Effector memory CD8-positive, alpha-beta T cell (primary cell): ENCODE measurements around the gene ADGRF4.
"Not testable (repeated sequence)": the region's sequence is repeated elsewhere in the genome, so short reads cannot be mapped to it uniquely, and the experiment has no call there.

Experiments
- ATAC-seq: fragments of 150-1000 bp; cut with Tn5 transposase; replicated peaks from 2 replicates; pipeline ENCODE4 v1.10.0; 2021; ENCODE audit warnings: mild to moderate bottlenecking, moderate library complexity
- DNase-seq, 3 experiments: peaks; one replicate each; pipeline ENCODE4 v3.0.0; 2021
- H3K27ac Mint-ChIP-seq, 2 donors: one replicate each; pipeline ENCODE4 v1.8.0; 2022; ENCODE audit warnings: mild to moderate bottlenecking in 2 of 2, mixed read lengths in 2 of 2, moderate library complexity in 2 of 2
- H3K27me3 Mint-ChIP-seq, 2 donors: one replicate each; pipeline ENCODE4 v1.8.0; 2022; ENCODE audit warnings: mixed read lengths in 2 of 2
- H3K36me3 Mint-ChIP-seq: one replicate; pipeline ENCODE4 v1.8.0; 2022; ENCODE audit warnings: mild to moderate bottlenecking, moderate library complexity, mixed read lengths; ENCODE audit not compliant: insufficient read depth
- H3K4me1 Mint-ChIP-seq, 2 donors: one replicate each; pipeline ENCODE4 v1.8.0; 2022; ENCODE audit warnings: low read depth in 2 of 2, mixed read lengths in 2 of 2
- H3K4me3 Mint-ChIP-seq, 2 donors: one replicate each; pipeline ENCODE4 v1.8.0; 2022; ENCODE audit warnings: mild to moderate bottlenecking in 2 of 2, mixed read lengths in 2 of 2, moderate library complexity in 2 of 2
- H3K9me3 Mint-ChIP-seq, 2 donors: one replicate each; pipeline ENCODE4 v1.8.0; 2022; ENCODE audit warnings: mixed read lengths in 2 of 2

Gene ADGRF4

GRCh38 chr6:47729457-47729856, 31.1 kb downstream of the ADGRF4 start:
- ATAC-seq (no peak), DNase-seq (no peak)
- no peak overlapping the region for H3K27ac Mint-ChIP-seq
- no peaks in the 10 kb centered on the region for H3K9me3 Mint-ChIP-seq
- H3K4me3 Mint-ChIP-seq = no peak overlapping the region
- no peaks in the 10 kb centered on the region for H3K4me1 Mint-ChIP-seq
- H3K27me3 Mint-ChIP-seq = no peaks in the 10 kb centered on the region
- H3K36me3 Mint-ChIP-seq = no peaks in the 10 kb centered on the region

- H3K4me1 Mint-ChIP-seq = no peaks in the 10 kb centered on the region
- H3K27ac Mint-ChIP-seq = peak overlapping the region in 1 of 2 donors; percentile 38
- H3K4me3 Mint-ChIP-seq = no peak overlapping the region
- no peaks in the 10 kb centered on the region for H3K9me3 Mint-ChIP-seq
- no peaks in the 10 kb centered on the region for H3K36me3 Mint-ChIP-seq
- DNase-seq (no peak), ATAC-seq (no peak)
- peaks cover 0 to 6% of the 10 kb centered on the region in 2 donors for H3K27me3 Mint-ChIP-seq
These were observed 35.6 kb downstream of the ADGRF4 start for GRCh38 chr6:47733879-47734558.

- H3K27me3 Mint-ChIP-seq = peaks cover 0 to 6% of the 10 kb centered on the region in 2 donors
- no peak for ATAC-seq
- no peaks in the 10 kb centered on the region for H3K9me3 Mint-ChIP-seq
These were observed 36.6 kb downstream of the ADGRF4 start for GRCh38 chr6:47734831-47735481.

GRCh38 chr6:47736083-47736700, 37.8 kb downstream of the ADGRF4 start:
- ATAC-seq = no peak
- DNase-seq = no peak
- H3K27ac Mint-ChIP-seq = no peak overlapping the region
- no peak overlapping the region for H3K4me3 Mint-ChIP-seq
- H3K27me3 Mint-ChIP-seq = peaks cover 0 to 6% of the 10 kb centered on the region in 2 donors
- H3K9me3 Mint-ChIP-seq = no peaks in the 10 kb centered on the region
- H3K36me3 Mint-ChIP-seq = no peaks in the 10 kb centered on the region
- H3K4me1 Mint-ChIP-seq = no peaks in the 10 kb centered on the region

More at GRCh38 chr6:47734831-47735481, 36.6 kb downstream of the ADGRF4 start:
- DNase-seq = no peak
- Mint-ChIP-seq H3K4me3 (no peak overlapping the region), H3K4me1 (no peaks in the 10 kb centered on the region), H3K27ac (no peak overlapping the region), H3K36me3 (no peaks in the 10 kb centered on the region)

- Mint-ChIP-seq H3K9me3 (no peaks in the 10 kb centered on the region), H3K36me3 (no peaks in the 10 kb centered on the region), H3K27me3 (peaks cover 0 to 6% of the 10 kb centered on the region in 2 donors), H3K27ac (no peak overlapping the region), H3K4me3 (no peak overlapping the region), H3K4me1 (no peaks in the 10 kb centered on the region)
- ATAC-seq (no peak), DNase-seq (no peak)
These were observed 39.0 kb downstream of the ADGRF4 start for GRCh38 chr6:47737406-47737805.

- Mint-ChIP-seq H3K4me1 (no peaks in the 10 kb centered on the region), H3K9me3 (no peaks in the 10 kb centered on the region), H3K27me3 (peaks cover 0 to 6% of the 10 kb centered on the region in 2 donors), H3K4me3 (no peak overlapping the region), H3K36me3 (no peaks in the 10 kb centered on the region), H3K27ac (no peak overlapping the region)
- ATAC-seq = no peak
- no peak for DNase-seq
These were observed 42.3 kb downstream of the ADGRF4 start for GRCh38 chr6:47740714-47741113.

GRCh38 chr6:47741807-47742206, 43.4 kb downstream of the ADGRF4 start:
- H3K36me3 Mint-ChIP-seq = no peaks in the 10 kb centered on the region
- H3K4me1 Mint-ChIP-seq = no peaks in the 10 kb centered on the region
- H3K9me3 Mint-ChIP-seq = no peaks in the 10 kb centered on the region
- no peaks in the 10 kb centered on the region for H3K27me3 Mint-ChIP-seq
- no peak for ATAC-seq
- H3K4me3 Mint-ChIP-seq = no peak overlapping the region
- no peak overlapping the region for H3K27ac Mint-ChIP-seq
- no peak for DNase-seq

DNA sequence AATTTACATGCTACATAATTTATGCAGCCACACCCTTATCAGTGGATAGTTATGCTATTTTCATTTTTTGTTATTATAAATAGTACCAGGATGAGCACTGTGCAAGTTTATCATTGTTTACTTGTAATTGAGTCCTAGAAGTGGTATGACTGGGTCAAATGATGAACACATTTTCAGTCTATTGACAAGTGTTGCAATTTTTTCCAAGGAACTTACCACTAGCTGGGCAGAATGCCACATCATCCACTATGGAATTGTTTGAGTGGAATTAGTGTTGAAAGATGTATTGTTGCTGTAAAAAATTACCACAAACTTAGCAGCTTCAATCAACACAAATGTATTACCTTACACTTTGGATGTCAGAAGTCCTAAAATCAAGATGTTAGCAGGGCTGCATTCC, 45.4 kb downstream of the ADGRF4 start:
- Mint-ChIP-seq H3K27me3 (no peaks in the 10 kb centered on the region), H3K4me3 (no peak overlapping the region), H3K36me3 (no peaks in the 10 kb centered on the region), H3K9me3 (no peaks in the 10 kb centered on the region), H3K4me1 (no peaks in the 10 kb centered on the region), H3K27ac (no peak overlapping the region)
- ATAC-seq (no peak), DNase-seq (no peak)

- not testable (repeated sequence) for H3K4me3 Mint-ChIP-seq, DNase-seq, H3K27ac Mint-ChIP-seq, H3K9me3 Mint-ChIP-seq, ATAC-seq, H3K36me3 Mint-ChIP-seq, H3K4me1 Mint-ChIP-seq, H3K27me3 Mint-ChIP-seq
These were observed 46.9 kb downstream of the ADGRF4 start for GRCh38 chr6:47745269-47745668.

GRCh38 chr6:47749757-47750156, 51.4 kb downstream of the ADGRF4 start:
- Mint-ChIP-seq H3K4me1 (no peaks in the 10 kb centered on the region), H3K27me3 (peaks cover 0 to 19% of the 10 kb centered on the region in 2 donors), H3K36me3 (no peaks in the 10 kb centered on the region), H3K9me3 (no peaks in the 10 kb centered on the region), H3K27ac (no peak overlapping the region), H3K4me3 (no peak overlapping the region)
- DNase-seq = no peak
- no peak for ATAC-seq

GRCh38 chr6:47752801-47753200, 54.4 kb downstream of the ADGRF4 start:
- H3K36me3 Mint-ChIP-seq = no peaks in the 10 kb centered on the region
- peaks cover 0 to 34% of the 10 kb centered on the region in 2 donors for H3K27me3 Mint-ChIP-seq
- H3K27ac Mint-ChIP-seq = no peak overlapping the region
- DNase-seq (no peak), ATAC-seq (no peak)
- H3K4me3 Mint-ChIP-seq = no peak overlapping the region
- H3K4me1 Mint-ChIP-seq = no peaks in the 10 kb centered on the region
- peaks cover 0 to 3% of the 10 kb centered on the region in 2 donors for H3K9me3 Mint-ChIP-seq

- no peak overlapping the region for H3K27ac Mint-ChIP-seq
- no peak for ATAC-seq
- H3K4me3 Mint-ChIP-seq = no peak overlapping the region
- H3K27me3 Mint-ChIP-seq = peaks cover 0 to 31% of the 10 kb centered on the region in 2 donors
- H3K4me1 Mint-ChIP-seq = no peaks in the 10 kb centered on the region
- H3K36me3 Mint-ChIP-seq = no peaks in the 10 kb centered on the region
- no peak for DNase-seq
- peaks cover 0 to 3% of the 10 kb centered on the region in 2 donors for H3K9me3 Mint-ChIP-seq
These were observed 61.0 kb downstream of the ADGRF4 start for GRCh38 chr6:47759364-47759763.

- H3K27me3 Mint-ChIP-seq = peaks cover 0 to 17% of the 10 kb centered on the region in 2 donors
- H3K9me3 Mint-ChIP-seq = no peaks in the 10 kb centered on the region
- H3K36me3 Mint-ChIP-seq = no peaks in the 10 kb centered on the region
- DNase-seq = no peak
- ATAC-seq = no peak
- H3K27ac Mint-ChIP-seq = no peak overlapping the region
- no peaks in the 10 kb centered on the region for H3K4me1 Mint-ChIP-seq
- H3K4me3 Mint-ChIP-seq = no peak overlapping the region
These were observed 64.1 kb downstream of the ADGRF4 start for GRCh38 chr6:47762502-47762901.

- Mint-ChIP-seq H3K9me3 (no peaks in the 10 kb centered on the region), H3K36me3 (no peaks in the 10 kb centered on the region), H3K27ac (no peak overlapping the region), H3K4me3 (no peak overlapping the region), H3K4me1 (no peaks in the 10 kb centered on the region), H3K27me3 (peaks cover 0 to 17% of the 10 kb centered on the region in 2 donors)
- no peak for ATAC-seq
- no peak for DNase-seq
These were observed 68.1 kb downstream of the ADGRF4 start for GRCh38 chr6:47766445-47766844.
